ENCODE data around the gene CRYBB1. TPM values are rescaled to one million over a fixed set of nuclear protein-coding genes. Genes with fewer than 3 reads are reported as not detected.

The CRYBB1 gene
- total and polyA plus RNA-seq, 2 experiments from 2014 or later: 1.6 to 3.7 TPM

DNA sequence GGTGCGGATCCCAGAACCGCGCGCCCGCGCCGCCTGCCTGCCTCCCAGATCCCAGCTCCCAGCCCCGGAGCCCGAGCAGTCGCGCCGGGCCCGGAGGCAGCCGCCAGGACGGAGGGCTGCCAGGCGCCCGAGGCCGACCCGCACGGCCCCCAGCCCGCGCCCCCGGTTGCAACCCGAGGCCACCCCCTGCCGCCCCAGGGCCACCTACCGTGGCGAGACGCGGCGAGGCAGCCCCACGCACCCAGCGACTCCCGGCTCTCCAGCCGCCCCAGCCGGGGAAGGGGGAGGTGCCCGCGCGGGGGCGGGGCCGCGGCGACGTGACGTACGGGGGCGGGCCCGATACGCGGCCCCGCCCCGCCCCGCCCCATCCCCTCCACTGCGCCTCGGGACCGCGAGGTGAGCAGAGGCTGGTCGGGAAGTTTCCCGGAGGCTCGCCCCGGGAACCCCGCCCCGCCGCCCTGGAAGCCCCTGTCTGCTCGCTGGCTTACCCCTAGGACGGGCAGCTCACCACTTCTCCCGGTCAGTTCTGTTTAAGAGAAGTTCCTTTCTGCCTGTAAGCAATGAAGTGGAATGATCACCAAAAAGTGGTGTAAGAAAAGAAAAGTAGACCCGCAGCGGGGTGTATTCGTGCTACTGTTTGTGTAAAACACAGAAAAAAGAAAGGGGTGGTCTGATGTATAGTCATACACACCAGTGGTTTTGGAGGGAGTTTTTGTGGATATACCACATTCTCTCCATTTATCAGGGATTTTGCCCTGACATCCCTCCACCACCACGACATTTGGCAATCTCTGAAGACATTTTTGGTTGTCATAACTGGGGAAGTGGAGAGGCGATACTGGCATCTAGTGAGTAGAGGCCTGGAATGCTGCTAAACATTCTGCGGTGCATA is 27.7 kb downstream of the CRYBB1 start, which contains the start of gene TPST2:
Gene TPST2 (minus strand): TSS at position 288 of the 892 bp plus-strand sequence. CDS start 48,502 bp downstream, outside the sequence.
- H3K4me2 ChIP-seq: peak within 1 kb of the TSS; percentile 95
- peaks cover 3% of the 10 kb centered on the region; the same call in 1 of the 2 replicates for H3K36me3 ChIP-seq (ENCODE audit: insufficient read depth)
- peaks cover 37% of the 10 kb centered on the region for H3K4me1 Mint-ChIP-seq
- no peaks in the 10 kb centered on the region for H3K27me3 ChIP-seq (ENCODE audit: insufficient read depth)
- no peak within 1 kb of the TSS for H3K27ac Mint-ChIP-seq
- H3K4me3 Mint-ChIP-seq: peak within 1 kb of the TSS; percentile 84
- no peaks in the 10 kb centered on the region; the same call in 2 of the 3 replicates for H3K9me3 Mint-ChIP-seq
- H3F3A ChIP-seq (replicated peaks; ENCODE audit: low read depth): peaks cover 3% of the 10 kb centered on the region; the same call in 1 of the 2 replicates
- peaks cover 29% of the 10 kb centered on the region for H4K20me1 ChIP-seq (replicated peaks; ENCODE audit: insufficient read depth)
- peak; percentile 85 for DNase-seq (ENCODE audit: low spot score)
- H3K9me2 ChIP-seq (ENCODE audit: insufficient read depth): no peaks in the 10 kb centered on the region
- TF ChIP-seq NANOG (IDR thresholded peaks at IDR 0.05; ENCODE audit: borderline replicate concordance): no peak
- no peak for TF ChIP-seq EZH2phosphoT487 (IDR thresholded peaks at IDR 0.05; ENCODE audit: unreplicated experiment)
- TF ChIP-seq CREB1 (CRISPR knock-in tag; IDR thresholded peaks at IDR 0.05; ENCODE audit: low read depth): peak; percentile 87
- no peak for TF ChIP-seq EZH2 (IDR thresholded peaks at IDR 0.05; ENCODE audit: low read depth, unreplicated experiment)
- TF ChIP-seq, protein P1, sequence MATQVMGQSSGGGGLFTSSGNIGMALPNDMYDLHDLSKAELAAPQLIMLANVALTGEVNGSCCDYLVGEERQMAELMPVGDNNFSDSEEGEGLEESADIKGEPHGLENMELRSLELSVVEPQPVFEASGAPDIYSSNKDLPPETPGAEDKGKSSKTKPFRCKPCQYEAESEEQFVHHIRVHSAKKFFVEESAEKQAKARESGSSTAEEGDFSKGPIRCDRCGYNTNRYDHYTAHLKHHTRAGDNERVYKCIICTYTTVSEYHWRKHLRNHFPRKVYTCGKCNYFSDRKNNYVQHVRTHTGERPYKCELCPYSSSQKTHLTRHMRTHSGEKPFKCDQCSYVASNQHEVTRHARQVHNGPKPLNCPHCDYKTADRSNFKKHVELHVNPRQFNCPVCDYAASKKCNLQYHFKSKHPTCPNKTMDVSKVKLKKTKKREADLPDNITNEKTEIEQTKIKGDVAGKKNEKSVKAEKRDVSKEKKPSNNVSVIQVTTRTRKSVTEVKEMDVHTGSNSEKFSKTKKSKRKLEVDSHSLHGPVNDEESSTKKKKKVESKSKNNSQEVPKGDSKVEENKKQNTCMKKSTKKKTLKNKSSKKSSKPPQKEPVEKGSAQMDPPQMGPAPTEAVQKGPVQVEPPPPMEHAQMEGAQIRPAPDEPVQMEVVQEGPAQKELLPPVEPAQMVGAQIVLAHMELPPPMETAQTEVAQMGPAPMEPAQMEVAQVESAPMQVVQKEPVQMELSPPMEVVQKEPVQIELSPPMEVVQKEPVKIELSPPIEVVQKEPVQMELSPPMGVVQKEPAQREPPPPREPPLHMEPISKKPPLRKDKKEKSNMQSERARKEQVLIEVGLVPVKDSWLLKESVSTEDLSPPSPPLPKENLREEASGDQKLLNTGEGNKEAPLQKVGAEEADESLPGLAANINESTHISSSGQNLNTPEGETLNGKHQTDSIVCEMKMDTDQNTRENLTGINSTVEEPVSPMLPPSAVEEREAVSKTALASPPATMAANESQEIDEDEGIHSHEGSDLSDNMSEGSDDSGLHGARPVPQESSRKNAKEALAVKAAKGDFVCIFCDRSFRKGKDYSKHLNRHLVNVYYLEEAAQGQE (IDR thresholded peaks at IDR 0.05; ENCODE audit: unreplicated experiment): no peak
- TF ChIP-seq STAT1 (IDR thresholded peaks at IDR 0.05; ENCODE audit: unreplicated experiment): no peak
- TF ChIP-seq ZNF331 (CRISPR knock-in tag; IDR thresholded peaks at IDR 0.05; ENCODE audit: low read depth): no peak
- TF ChIP-seq POLR2AphosphoS5 (IDR thresholded peaks at IDR 0.05; ENCODE audit: low read depth): peak; percentile 73
- peak within 1 kb of the TSS; percentile 45; the same call in 1 of the 2 replicates for H3K27ac ChIP-seq (ENCODE audit: low read depth)
- peaks cover 39% of the 10 kb centered on the region for H3K4me1 ChIP-seq (ENCODE audit: insufficient read depth)
- peak within 1 kb of the TSS; percentile 94 for H3K4me3 ChIP-seq
- peaks cover 13% of the 10 kb centered on the region for H3K27me3 Mint-ChIP-seq (ENCODE audit: insufficient read depth, low read depth, poor library complexity)
- peak; percentile 73 for ATAC-seq
- peak within 1 kb of the TSS; percentile 94; the same call in 1 of the 2 replicates for H2AFZ ChIP-seq
- H3K79me2 ChIP-seq (replicated peaks; ENCODE audit: insufficient read depth): peaks cover 46% of the 10 kb centered on the region
- peaks cover 31% of the 10 kb centered on the region for H3K36me3 Mint-ChIP-seq (ENCODE audit: low read depth)

DNA sequence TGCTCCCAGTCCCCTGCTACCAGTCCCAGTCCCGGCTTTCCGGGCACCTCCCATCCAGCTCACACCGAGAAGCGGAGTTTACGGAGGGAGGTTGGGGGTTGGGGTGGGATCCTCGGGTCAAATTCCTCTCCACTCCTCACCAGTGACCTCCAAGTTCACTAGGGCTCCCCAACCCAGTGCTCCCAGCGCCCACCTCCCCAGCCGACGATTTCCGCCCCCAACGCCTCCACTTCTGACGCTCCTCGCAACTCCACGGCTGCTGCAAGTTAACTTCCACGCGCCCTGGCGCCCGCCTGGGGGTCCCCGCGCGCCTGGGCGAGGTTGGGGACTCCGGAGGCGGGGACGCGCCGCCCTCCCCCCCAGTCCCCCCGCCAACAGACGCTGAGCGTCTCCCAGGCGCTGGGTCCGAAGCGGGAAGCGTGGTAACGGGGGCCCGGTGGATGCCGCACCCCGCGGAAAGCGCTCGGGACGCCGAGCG is 28.4 kb downstream of the CRYBB1 start:
- TF ChIP-seq JUNB (IDR thresholded peaks at IDR 0.05; ENCODE audit: unreplicated experiment) (no peak), EZH2 (IDR thresholded peaks at IDR 0.05; ENCODE audit: low read depth, unreplicated experiment) (no peak), EZH2phosphoT487 (IDR thresholded peaks at IDR 0.05; ENCODE audit: unreplicated experiment) (no peak), ZNF114 (CRISPR knock-in tag; IDR thresholded peaks at IDR 0.05) (no peak), ZNF331 (CRISPR knock-in tag; IDR thresholded peaks at IDR 0.05; ENCODE audit: low read depth) (no peak), NANOG (IDR thresholded peaks at IDR 0.05; ENCODE audit: borderline replicate concordance) (no peak)
- TF ChIP-seq, protein P2, sequence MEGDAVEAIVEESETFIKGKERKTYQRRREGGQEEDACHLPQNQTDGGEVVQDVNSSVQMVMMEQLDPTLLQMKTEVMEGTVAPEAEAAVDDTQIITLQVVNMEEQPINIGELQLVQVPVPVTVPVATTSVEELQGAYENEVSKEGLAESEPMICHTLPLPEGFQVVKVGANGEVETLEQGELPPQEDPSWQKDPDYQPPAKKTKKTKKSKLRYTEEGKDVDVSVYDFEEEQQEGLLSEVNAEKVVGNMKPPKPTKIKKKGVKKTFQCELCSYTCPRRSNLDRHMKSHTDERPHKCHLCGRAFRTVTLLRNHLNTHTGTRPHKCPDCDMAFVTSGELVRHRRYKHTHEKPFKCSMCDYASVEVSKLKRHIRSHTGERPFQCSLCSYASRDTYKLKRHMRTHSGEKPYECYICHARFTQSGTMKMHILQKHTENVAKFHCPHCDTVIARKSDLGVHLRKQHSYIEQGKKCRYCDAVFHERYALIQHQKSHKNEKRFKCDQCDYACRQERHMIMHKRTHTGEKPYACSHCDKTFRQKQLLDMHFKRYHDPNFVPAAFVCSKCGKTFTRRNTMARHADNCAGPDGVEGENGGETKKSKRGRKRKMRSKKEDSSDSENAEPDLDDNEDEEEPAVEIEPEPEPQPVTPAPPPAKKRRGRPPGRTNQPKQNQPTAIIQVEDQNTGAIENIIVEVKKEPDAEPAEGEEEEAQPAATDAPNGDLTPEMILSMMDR (conservative IDR thresholded peaks at IDR 0.05; ENCODE audit: low read depth in 2 of 2): no peak
- TF ChIP-seq, protein P3, sequence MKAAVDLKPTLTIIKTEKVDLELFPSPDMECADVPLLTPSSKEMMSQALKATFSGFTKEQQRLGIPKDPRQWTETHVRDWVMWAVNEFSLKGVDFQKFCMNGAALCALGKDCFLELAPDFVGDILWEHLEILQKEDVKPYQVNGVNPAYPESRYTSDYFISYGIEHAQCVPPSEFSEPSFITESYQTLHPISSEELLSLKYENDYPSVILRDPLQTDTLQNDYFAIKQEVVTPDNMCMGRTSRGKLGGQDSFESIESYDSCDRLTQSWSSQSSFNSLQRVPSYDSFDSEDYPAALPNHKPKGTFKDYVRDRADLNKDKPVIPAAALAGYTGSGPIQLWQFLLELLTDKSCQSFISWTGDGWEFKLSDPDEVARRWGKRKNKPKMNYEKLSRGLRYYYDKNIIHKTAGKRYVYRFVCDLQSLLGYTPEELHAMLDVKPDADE (IDR thresholded peaks at IDR 0.05): no peak
- Mint-ChIP-seq H3K27me3 (ENCODE audit: insufficient read depth, low read depth, poor library complexity) (peaks cover 13% of the 10 kb centered on the region), H3K9me3 (no peaks in the 10 kb centered on the region; the same call in 2 of the 3 replicates), H3K27ac (no peak overlapping the region), H3K4me3 (peak overlapping the region; percentile 84), H3K36me3 (ENCODE audit: low read depth) (peaks cover 31% of the 10 kb centered on the region), H3K4me1 (peaks cover 42% of the 10 kb centered on the region)
- H3K36me3 ChIP-seq (ENCODE audit: insufficient read depth): peaks cover 3% of the 10 kb centered on the region; the same call in 1 of the 2 replicates
- H2AFZ ChIP-seq: no peak overlapping the region
- peaks cover 53% of the 10 kb centered on the region for H3K79me2 ChIP-seq (replicated peaks; ENCODE audit: insufficient read depth)
- peaks cover 46% of the 10 kb centered on the region for H3K4me1 ChIP-seq (ENCODE audit: insufficient read depth)
- H4K20me1 ChIP-seq (replicated peaks; ENCODE audit: insufficient read depth): peaks cover 34% of the 10 kb centered on the region
- peaks cover 9% of the 10 kb centered on the region; the same call in 1 of the 2 replicates for H3F3A ChIP-seq (replicated peaks; ENCODE audit: low read depth)
- no peaks in the 10 kb centered on the region for H3K9me2 ChIP-seq (ENCODE audit: insufficient read depth)
- H3K4me3 ChIP-seq: peak overlapping the region; percentile 94
- H3K27me3 ChIP-seq (ENCODE audit: insufficient read depth): no peaks in the 10 kb centered on the region
- ATAC-seq (peak; percentile 65), DNase-seq (ENCODE audit: low spot score) (peak; percentile 76)
- H3K27ac ChIP-seq (ENCODE audit: low read depth): peak overlapping the region; percentile 45; the same call in 1 of the 2 replicates
- peak overlapping the region; percentile 95 for H3K4me2 ChIP-seq
